CD1c-positive myeloid dendritic cell (primary cell): ENCODE results near the gene ARHGEF26.

ENCODE experiments used
- DNase-seq: peaks from one replicate; pipeline ENCODE4 v3.0.0-alpha.2; 2016; ENCODE audit errors: extremely low spot score

ARHGEF26 gene

GRCh38 chr3:154113609-154114008 is 7.6 kb upstream of the ARHGEF26 start:
- DNase-seq, result no peak

GRCh38 chr3:154115332-154115731 is 5.9 kb upstream of the ARHGEF26 start:
- no peak for DNase-seq

- no peak for DNase-seq
These were observed 1.2 kb upstream of the ARHGEF26 start for GRCh38 chr3:154119951-154120350.

GRCh38 chr3:154121701-154122551 is 736 bp downstream of the ARHGEF26 start:
- peak; percentile 27 for DNase-seq

- DNase-seq, result no peak
These were observed 1.3 kb downstream of the ARHGEF26 start for GRCh38 chr3:154122552-154122911.

GRCh38 chr3:154122912-154123559 is 1.8 kb downstream of the ARHGEF26 start:
- no peak for DNase-seq

- no peak for DNase-seq
These were observed 2.7 kb downstream of the ARHGEF26 start for GRCh38 chr3:154123906-154124305.

- DNase-seq, result no peak
These were observed 4.3 kb downstream of the ARHGEF26 start for GRCh38 chr3:154125378-154126030.

GRCh38 chr3:154126651-154127050 is 5.5 kb downstream of the ARHGEF26 start:
- DNase-seq, result no peak

- no peak for DNase-seq
These were observed 8.4 kb downstream of the ARHGEF26 start for GRCh38 chr3:154129625-154130024.

GRCh38 chr3:154130540-154130939 is 9.3 kb downstream of the ARHGEF26 start:
- no peak for DNase-seq

- no peak for DNase-seq
These were observed 10.6 kb downstream of the ARHGEF26 start for GRCh38 chr3:154131830-154132229.

GRCh38 chr3:154132777-154133375 is 11.7 kb downstream of the ARHGEF26 start:
- DNase-seq, result no peak

- DNase-seq, result no peak
These were observed 14.5 kb downstream of the ARHGEF26 start for GRCh38 chr3:154135511-154136173.

- DNase-seq, result no peak
These were observed 15.8 kb downstream of the ARHGEF26 start for GRCh38 chr3:154137036-154137435.

- DNase-seq, result no peak
These were observed 18.8 kb downstream of the ARHGEF26 start for GRCh38 chr3:154139996-154140436.

- no peak for DNase-seq
These were observed 21.4 kb downstream of the ARHGEF26 start for GRCh38 chr3:154142608-154143007.

GRCh38 chr3:154143873-154144272 is 22.7 kb downstream of the ARHGEF26 start:
- DNase-seq, result no peak

GRCh38 chr3:154144825-154145465 is 23.8 kb downstream of the ARHGEF26 start:
- DNase-seq, result no peak

GRCh38 chr3:154148541-154148940 is 27.4 kb downstream of the ARHGEF26 start:
- DNase-seq, result no peak

- DNase-seq, result no peak
These were observed 28.1 kb downstream of the ARHGEF26 start for GRCh38 chr3:154149286-154149685.
